Measurements from ENCODE around the gene FBXW11.

DNA sequence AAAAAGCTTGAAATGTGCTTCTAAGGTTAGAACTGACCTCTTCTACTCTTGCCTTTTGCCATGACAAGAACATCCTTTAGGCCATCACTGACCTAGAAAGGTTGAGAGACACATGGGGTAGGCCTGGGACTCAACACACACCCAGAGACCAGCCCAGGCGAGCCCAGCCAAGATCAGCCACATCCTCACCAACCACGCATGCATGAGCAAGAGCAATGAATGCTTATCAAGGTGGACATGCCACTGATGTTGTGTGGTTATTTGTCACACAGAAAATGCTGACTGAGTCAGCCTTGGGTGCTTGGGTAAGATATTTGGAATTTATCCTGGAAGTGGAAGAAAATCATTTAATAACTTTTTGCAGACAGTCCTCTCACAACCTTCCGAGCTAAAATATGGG, 181.4 kb downstream of the FBXW11 start:
- TF ChIP-seq, protein P1, sequence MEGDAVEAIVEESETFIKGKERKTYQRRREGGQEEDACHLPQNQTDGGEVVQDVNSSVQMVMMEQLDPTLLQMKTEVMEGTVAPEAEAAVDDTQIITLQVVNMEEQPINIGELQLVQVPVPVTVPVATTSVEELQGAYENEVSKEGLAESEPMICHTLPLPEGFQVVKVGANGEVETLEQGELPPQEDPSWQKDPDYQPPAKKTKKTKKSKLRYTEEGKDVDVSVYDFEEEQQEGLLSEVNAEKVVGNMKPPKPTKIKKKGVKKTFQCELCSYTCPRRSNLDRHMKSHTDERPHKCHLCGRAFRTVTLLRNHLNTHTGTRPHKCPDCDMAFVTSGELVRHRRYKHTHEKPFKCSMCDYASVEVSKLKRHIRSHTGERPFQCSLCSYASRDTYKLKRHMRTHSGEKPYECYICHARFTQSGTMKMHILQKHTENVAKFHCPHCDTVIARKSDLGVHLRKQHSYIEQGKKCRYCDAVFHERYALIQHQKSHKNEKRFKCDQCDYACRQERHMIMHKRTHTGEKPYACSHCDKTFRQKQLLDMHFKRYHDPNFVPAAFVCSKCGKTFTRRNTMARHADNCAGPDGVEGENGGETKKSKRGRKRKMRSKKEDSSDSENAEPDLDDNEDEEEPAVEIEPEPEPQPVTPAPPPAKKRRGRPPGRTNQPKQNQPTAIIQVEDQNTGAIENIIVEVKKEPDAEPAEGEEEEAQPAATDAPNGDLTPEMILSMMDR (IDR thresholded peaks at IDR 0.05), result no peak
- no peak for TF ChIP-seq EZH2 (IDR thresholded peaks at IDR 0.05; ENCODE audit: borderline replicate concordance, insufficient read depth, low read depth, low read length, poor library complexity, severe bottlenecking)
